HepG2 (cell line): Measurements from ENCODE around the gene GSTM4. TPM values are rescaled to one million over a fixed set of nuclear protein-coding genes. Genes with fewer than 3 reads are reported as not detected.

Source experiments
- ATAC-seq: fragments of 200-7000 bp; cut with Tn5 transposase; 3 replicates; pipeline ENCODE4 v1.9.1; 2020; ENCODE audit warnings: mild to moderate bottlenecking, moderate library complexity
- BruUV-seq: library from RNA; stranded (reverse); fragments of 400-500 nt; replicated peaks from 2 replicates; lab custom pipeline; 2021; lab: Mats Ljungman, UMichigan
- CTCF ChIA-PET: fragments of 300-600 bp; formaldehyde crosslinking; extraction: SDS; loops from one replicate; lab custom pipeline; 2021; ENCODE audit warnings: low total read pairs, inconsistent platforms, low intra/inter-chr PET ratio; lab: Yijun Ruan, JAX
- POLR2A ChIA-PET: fragments of 350-600 bp; sonication (Branson Sonifier 250); formaldehyde crosslinking; loops from one replicate; lab custom pipeline; 2020; ENCODE audit warnings: antibody characterized with exemption, inconsistent platforms; lab: Yijun Ruan, JAX
- DNase-seq: peaks from one replicate; pipeline ENCODE4 v3.0.0-alpha.2; 2015; ENCODE audit warnings: low spot score
- FAIRE-seq: peaks from 3 replicates; lab custom pipeline; 2011; peaks lifted over from hg19 to GRCh38; lab: Jason Lieb, UNC
- H2AFZ ChIP-seq: one replicate; pipeline ENCODE4 v1.6.1; 2011; ENCODE audit warnings: low read length, inconsistent platforms
- H3K27ac ChIP-seq: fragments of 300-600 bp; 3 replicates; pipeline ENCODE4 v1.8.0; 2011; ENCODE audit warnings: mixed run types, mild to moderate bottlenecking, mixed read lengths, low read length, inconsistent platforms; ENCODE audit not compliant: insufficient read depth; ENCODE audit errors: extremely low read length
- H3K27me3 ChIP-seq, 2 experiments: fragments of 200-600 bp in 1 of 2; 2 replicates in 1 of 2; 3 replicates in 1 of 2; pipeline versions ENCODE4 v1.6.0 to v1.8.0; 2011; ENCODE audit warnings: low read length in 2 of 2, mild to moderate bottlenecking in 2 of 2, moderate library complexity in 2 of 2, inconsistent platforms in 1 of 2; ENCODE audit not compliant: insufficient read depth in 2 of 2, control insufficient read depth in 1 of 2
- H3K36me3 ChIP-seq, 2 experiments: fragments of 200-600 bp in 1 of 2; replicated peaks in 1 of 2; 2 replicates in 1 of 2; 3 replicates in 1 of 2; pipeline versions ENCODE4 v1.5.1 to v1.8.0; 2011; ENCODE audit warnings: low read length in 2 of 2, inconsistent platforms in 1 of 2; ENCODE audit not compliant: insufficient read depth in 2 of 2, control insufficient read depth in 1 of 2
- H3K4me1 ChIP-seq: 2 replicates; pipeline ENCODE4 v1.5.1; 2012; ENCODE audit warnings: low read length, inconsistent platforms; ENCODE audit not compliant: insufficient read depth
- H3K4me2 ChIP-seq: 2 replicates; pipeline ENCODE4 v1.6.0; 2011; ENCODE audit warnings: low read depth, low read length, inconsistent platforms
- H3K4me3 ChIP-seq, 3 experiments: fragments of 200-600 bp in 1 of 3; sonication (generic), shearing (Covaris generic) in 1 of 3; replicated peaks in 1 of 3; 2 replicates each; pipeline ENCODE4 v1.5.1; 2011 to 2016; ENCODE audit warnings: low read length in 3 of 3, inconsistent platforms in 2 of 3, low read depth in 2 of 3, mild to moderate bottlenecking in 2 of 3, control low read depth in 1 of 3, mixed read lengths in 1 of 3; ENCODE audit not compliant: insufficient read depth in 1 of 3
- H3K79me2 ChIP-seq: one replicate; pipeline ENCODE4 v1.6.1; 2011; ENCODE audit warnings: low read length, inconsistent platforms; ENCODE audit not compliant: insufficient read depth
- H3K9ac ChIP-seq: 2 replicates; pipeline ENCODE4 v1.6.0; 2011; ENCODE audit warnings: mild to moderate bottlenecking, low read depth, low read length, inconsistent platforms; ENCODE audit not compliant: insufficient read depth
- H3K9me3 ChIP-seq: 2 replicates; pipeline ENCODE4 v1.5.1; 2012; ENCODE audit warnings: mild to moderate bottlenecking, low read length
- H4K20me1 ChIP-seq: 2 replicates; pipeline ENCODE4 v1.6.0; 2011; ENCODE audit warnings: inconsistent platforms, mild to moderate bottlenecking, low read length, moderate library complexity; ENCODE audit not compliant: insufficient read depth
- HNRNPK ChIP-seq: fragments of 200-400 bp; formaldehyde crosslinking; IDR thresholded peaks from 2 replicates; pipeline ENCODE4 v1.6.1; 2018; ENCODE audit warnings: low read length, low read depth, moderate library complexity, mild to moderate bottlenecking; ENCODE audit not compliant: poor library complexity, severe bottlenecking
- NCOA2 ChIP-seq: sonication (generic); formaldehyde crosslinking; IDR thresholded peaks from 2 replicates; pipeline ENCODE4 v1.8.0; 2022; ENCODE audit warnings: inconsistent platforms
- POLR2A ChIP-seq, 2 experiments: IDR thresholded peaks; 2 replicates each; pipeline ENCODE4 v1.6.1; 2011; ENCODE audit warnings: low read depth in 2 of 2, low read length in 2 of 2, mild to moderate bottlenecking in 1 of 2, moderate library complexity in 1 of 2; ENCODE audit not compliant: insufficient read depth in 1 of 2
- ZNF224 ChIP-seq: sonication (generic); formaldehyde crosslinking; IDR thresholded peaks from 2 replicates; pipeline ENCODE4 v1.5.0; 2020; ENCODE audit warnings: mild to moderate bottlenecking, missing genetic modification reagents
- ZNF720 ChIP-seq: sonication (generic); formaldehyde crosslinking; IDR thresholded peaks from 2 replicates; pipeline ENCODE4 v1.4.0; 2020; ENCODE audit warnings: missing genetic modification reagents
- ZNF737 ChIP-seq: sonication (generic); formaldehyde crosslinking; IDR thresholded peaks from 2 replicates; pipeline ENCODE4 v1.5.0; 2020; ENCODE audit warnings: missing genetic modification reagents, mild to moderate bottlenecking, borderline replicate concordance
- ZSCAN30 ChIP-seq: sonication (generic); formaldehyde crosslinking; IDR thresholded peaks from 2 replicates; pipeline ENCODE4 v1.5.0; 2020; ENCODE audit warnings: mild to moderate bottlenecking, missing genetic modification reagents
- WGBS: methylation state at CpG from one replicate; pipeline ENCODE4 v1.1.6; 2017; ENCODE audit warnings: low lambda C conversion rate; 5-methylcytosine and 5-hydroxymethylcytosine counted together
- in situ Hi-C: cut with HindIII; loops from 2 replicates; pipeline ENCODE4 v1.10.0; 2017; ENCODE audit warnings: low pct_unique_long_range_greater_than_20kb; ENCODE audit not compliant: extremely low pct_ligation_motif_present
- intact Hi-C: fragments of 100-400 bp; cut with micrococcal nuclease; formaldehyde crosslinking; loops from one replicate; pipeline ENCODE4 v1.10.0; 2022; ENCODE audit not compliant: unreplicated experiment
- polyA plus RNA-seq, 8 experiments: library from polyadenylated mRNA; depleted of rRNA in 3 of 8; stranded (reverse) in 7 of 8; unstranded in 1 of 8; fragments of >200 nt; fragmentation: Illumina TruSeq in 4 of 8; extraction: Trizol in 4 of 8; gene quantifications; 2 replicates each; pipeline versions ENCODE4 v1.2.1 to v1.2.3, GENCODE V29; 2011 to 2016; ENCODE audit warnings: low read depth in 4 of 8, missing spikeins in 1 of 8, mixed read lengths in 1 of 8; ENCODE audit not compliant: insufficient read depth in 1 of 8
- total RNA-seq, 5 experiments: library from RNA; depleted of rRNA; stranded (reverse); fragments of >200 nt; fragmentation: Illumina TruSeq; extraction: Trizol; gene quantifications; 2 replicates each; pipeline ENCODE4 v1.2.3, GENCODE V29; 2016; ENCODE audit warnings: low read depth in 1 of 5
- TF ChIP-seq, protein P1 (sequence below): sonication (generic); formaldehyde crosslinking; IDR thresholded peaks from 2 replicates; pipeline ENCODE4 v1.4.0; 2020; ENCODE audit warnings: missing genetic modification reagents
- TF ChIP-seq, protein P2 (sequence below): sonication (generic); IDR thresholded peaks from 2 replicates; pipeline ENCODE4 v1.6.1; 2016; ENCODE audit warnings: low read depth, borderline replicate concordance

Gene GSTM4
- total and polyA plus RNA-seq, 2 of the 13 experiments (the other 11 are each of a cell fraction or from before 2014, with no cell fraction given) = 25.3 to 40.8 TPM

DNA sequence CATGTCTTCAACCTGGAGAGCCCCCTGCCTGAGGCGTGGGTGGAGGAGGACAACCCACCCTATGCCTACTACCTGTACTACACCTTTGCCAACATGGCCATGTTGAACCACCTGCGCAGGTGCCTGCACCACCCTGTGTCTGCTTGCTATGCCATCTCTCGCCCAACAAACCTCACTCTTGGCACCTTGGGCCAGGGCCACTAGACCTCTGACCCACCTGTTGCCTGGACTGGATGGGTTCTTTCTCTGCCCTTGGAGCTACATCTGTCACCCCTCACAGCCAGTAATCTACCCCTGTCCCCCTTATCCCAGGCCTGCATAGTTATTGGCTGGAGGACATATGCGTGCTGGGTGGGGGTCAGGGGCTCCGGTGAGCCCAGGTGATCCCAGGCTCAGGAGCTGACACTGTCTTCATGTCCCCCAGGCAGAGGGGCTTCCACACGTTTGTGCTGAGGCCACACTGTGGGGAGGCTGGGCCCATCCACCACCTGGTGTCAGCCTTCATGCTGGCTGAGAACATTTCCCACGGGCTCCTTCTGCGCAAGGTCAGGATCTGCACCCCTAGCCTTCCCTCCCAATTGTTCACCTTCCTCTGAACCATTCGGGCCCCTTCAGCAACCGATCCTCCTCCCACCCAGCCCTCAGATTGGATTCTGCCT lies 26.4 kb upstream of the GSTM4 start:
- intact Hi-C loops = no loop called here
- peaks cover 8% of the 10 kb centered on the region for H3K4me1 ChIP-seq
- no peak overlapping the region for H2AFZ ChIP-seq
- H4K20me1 ChIP-seq = 0 out of 2 replicates have a peak, but pooled peaks cover 4% of the 10 kb centered on the region
- H3K36me3 ChIP-seq = peaks cover 42 to 68% of the 10 kb centered on the region in 2 experiments
- FAIRE-seq = no peak
- TF ChIP-seq ZNF737 (CRISPR knock-in tag) (no peak), POLR2A (IDR thresholded peaks at IDR 0.05; ENCODE audit: insufficient read depth in 1 of 2, low read depth in 2 of 2, low read length in 2 of 2) (0 out of 4 replicates have a peak, but pooled peaks of 1 of the 2 experiments have one; percentile 7)
- H3K9ac ChIP-seq = no peak overlapping the region
- no peaks in the 10 kb centered on the region for H3K9me3 ChIP-seq
- H3K4me2 ChIP-seq = no peak overlapping the region
- WGBS = 89% methylated on average over 9 of the region's 10 CpGs
- no peak for ATAC-seq
- POLR2A ChIA-PET = interaction anchor here (1.1 to 2.7 kb wide), 3 partner anchors 9 to 84 kb away, joined by 4 to 11 read pairs (median 5); partner anchors contain the start of genes AMPD2, GNAI3 and GNAT2
- in situ Hi-C loops = no loop called here
- no peak overlapping the region for H3K4me3 ChIP-seq
- H3K27me3 ChIP-seq = no peaks in the 10 kb centered on the region
- no peak for DNase-seq
- BruUV-seq = no TSS peak
- H3K27ac ChIP-seq = no peak overlapping the region
- H3K79me2 ChIP-seq = peaks cover 5% of the 10 kb centered on the region
- CTCF ChIA-PET = interaction anchor here (2.9 kb wide), 1 partner anchor 83 kb away, joined by 23 read pairs; no protein-coding TSS in a partner anchor

DNA sequence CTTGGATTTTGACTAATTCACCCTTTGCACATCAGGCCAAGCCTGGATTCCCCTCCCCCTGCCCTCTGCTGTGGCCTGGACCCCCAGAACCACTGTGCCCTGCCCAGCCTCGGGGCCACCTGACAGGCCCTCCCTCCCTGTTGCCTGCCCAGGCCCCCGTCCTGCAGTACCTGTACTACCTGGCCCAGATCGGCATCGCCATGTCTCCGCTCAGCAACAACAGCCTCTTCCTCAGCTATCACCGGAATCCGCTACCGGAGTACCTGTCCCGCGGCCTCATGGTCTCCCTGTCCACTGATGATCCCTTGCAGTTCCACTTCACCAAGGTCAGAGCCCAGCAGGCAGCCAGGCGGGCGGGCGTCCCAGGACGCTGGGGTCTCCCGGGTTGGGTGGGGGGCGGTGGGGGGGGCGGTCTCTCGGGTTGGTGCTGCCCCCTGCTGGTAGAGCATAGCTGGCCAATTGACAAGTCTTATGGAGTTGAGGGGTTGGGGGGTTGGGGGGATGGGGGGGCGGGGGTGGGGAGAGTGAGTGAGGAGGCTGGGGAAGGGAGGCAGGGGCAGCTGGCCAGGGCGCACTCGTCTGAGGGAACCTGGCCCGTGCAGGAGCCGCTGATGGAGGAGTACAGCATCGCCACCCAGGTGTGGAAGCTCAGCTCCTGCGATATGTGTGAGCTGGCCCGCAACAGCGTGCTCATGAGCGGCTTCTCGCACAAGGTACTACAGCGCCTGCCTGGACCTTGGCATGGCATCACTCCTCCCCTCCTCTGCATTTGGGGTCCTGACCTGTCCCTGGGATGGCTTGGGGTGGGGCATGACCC lies 25.6 kb upstream of the GSTM4 start:
- POLR2A ChIA-PET = interaction anchor here (0.6 to 2.7 kb wide), 5 partner anchors 10 to 331 kb away, joined by 3 to 11 read pairs (median 4); partner anchors contain the start of genes AMPD2, GNAI3 and GNAT2
- CTCF ChIA-PET = interaction anchor here (2.9 kb wide), 1 partner anchor 84 kb away, joined by 23 read pairs; no protein-coding TSS in a partner anchor
- Histone ChIP-seq H3K4me1 (peaks cover 8% of the 10 kb centered on the region), H3K36me3 (peaks cover 42 to 61% of the 10 kb centered on the region in 2 experiments), H3K9me3 (no peaks in the 10 kb centered on the region), H3K9ac (no peak overlapping the region), H3K4me2 (no peak overlapping the region), H3K4me3 (no peak overlapping the region), H4K20me1 (0 out of 2 replicates have a peak, but pooled peaks cover 4% of the 10 kb centered on the region), H3K27ac (no peak overlapping the region), H3K27me3 (no peaks in the 10 kb centered on the region), H2AFZ (no peak overlapping the region), H3K79me2 (no peaks in the 10 kb centered on the region)
- BruUV-seq = no TSS peak
- intact Hi-C loops = no loop called here
- in situ Hi-C loops = no loop called here
- DNase-seq = no peak
- ATAC-seq = 0 out of 3 replicates have a peak, but pooled peaks have one; percentile 6
- FAIRE-seq = no peak
- WGBS = 87% methylated on average over 19 of the region's 30 CpGs
- TF ChIP-seq ZNF720 (no peak), NCOA2 (no peak), ZNF224 (CRISPR knock-in tag) (no peak), HNRNPK (peak; percentile 79), ZSCAN30 (CRISPR knock-in tag) (no peak)
- TF ChIP-seq, protein P1, sequence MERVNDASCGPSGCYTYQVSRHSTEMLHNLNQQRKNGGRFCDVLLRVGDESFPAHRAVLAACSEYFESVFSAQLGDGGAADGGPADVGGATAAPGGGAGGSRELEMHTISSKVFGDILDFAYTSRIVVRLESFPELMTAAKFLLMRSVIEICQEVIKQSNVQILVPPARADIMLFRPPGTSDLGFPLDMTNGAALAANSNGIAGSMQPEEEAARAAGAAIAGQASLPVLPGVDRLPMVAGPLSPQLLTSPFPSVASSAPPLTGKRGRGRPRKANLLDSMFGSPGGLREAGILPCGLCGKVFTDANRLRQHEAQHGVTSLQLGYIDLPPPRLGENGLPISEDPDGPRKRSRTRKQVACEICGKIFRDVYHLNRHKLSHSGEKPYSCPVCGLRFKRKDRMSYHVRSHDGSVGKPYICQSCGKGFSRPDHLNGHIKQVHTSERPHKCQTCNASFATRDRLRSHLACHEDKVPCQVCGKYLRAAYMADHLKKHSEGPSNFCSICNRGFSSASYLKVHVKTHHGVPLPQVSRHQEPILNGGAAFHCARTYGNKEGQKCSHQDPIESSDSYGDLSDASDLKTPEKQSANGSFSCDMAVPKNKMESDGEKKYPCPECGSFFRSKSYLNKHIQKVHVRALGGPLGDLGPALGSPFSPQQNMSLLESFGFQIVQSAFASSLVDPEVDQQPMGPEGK (CRISPR knock-in tag) = 0 out of 2 replicates have a peak, but pooled peaks have one; percentile 22
- TF ChIP-seq, protein P2, sequence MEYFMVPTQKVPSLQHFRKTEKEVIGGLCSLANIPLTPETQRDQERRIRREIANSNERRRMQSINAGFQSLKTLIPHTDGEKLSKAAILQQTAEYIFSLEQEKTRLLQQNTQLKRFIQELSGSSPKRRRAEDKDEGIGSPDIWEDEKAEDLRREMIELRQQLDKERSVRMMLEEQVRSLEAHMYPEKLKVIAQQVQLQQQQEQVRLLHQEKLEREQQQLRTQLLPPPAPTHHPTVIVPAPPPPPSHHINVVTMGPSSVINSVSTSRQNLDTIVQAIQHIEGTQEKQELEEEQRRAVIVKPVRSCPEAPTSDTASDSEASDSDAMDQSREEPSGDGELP = no peak
